ENCODE measurements around the gene NDOR1.

Gene NDOR1

DNA sequence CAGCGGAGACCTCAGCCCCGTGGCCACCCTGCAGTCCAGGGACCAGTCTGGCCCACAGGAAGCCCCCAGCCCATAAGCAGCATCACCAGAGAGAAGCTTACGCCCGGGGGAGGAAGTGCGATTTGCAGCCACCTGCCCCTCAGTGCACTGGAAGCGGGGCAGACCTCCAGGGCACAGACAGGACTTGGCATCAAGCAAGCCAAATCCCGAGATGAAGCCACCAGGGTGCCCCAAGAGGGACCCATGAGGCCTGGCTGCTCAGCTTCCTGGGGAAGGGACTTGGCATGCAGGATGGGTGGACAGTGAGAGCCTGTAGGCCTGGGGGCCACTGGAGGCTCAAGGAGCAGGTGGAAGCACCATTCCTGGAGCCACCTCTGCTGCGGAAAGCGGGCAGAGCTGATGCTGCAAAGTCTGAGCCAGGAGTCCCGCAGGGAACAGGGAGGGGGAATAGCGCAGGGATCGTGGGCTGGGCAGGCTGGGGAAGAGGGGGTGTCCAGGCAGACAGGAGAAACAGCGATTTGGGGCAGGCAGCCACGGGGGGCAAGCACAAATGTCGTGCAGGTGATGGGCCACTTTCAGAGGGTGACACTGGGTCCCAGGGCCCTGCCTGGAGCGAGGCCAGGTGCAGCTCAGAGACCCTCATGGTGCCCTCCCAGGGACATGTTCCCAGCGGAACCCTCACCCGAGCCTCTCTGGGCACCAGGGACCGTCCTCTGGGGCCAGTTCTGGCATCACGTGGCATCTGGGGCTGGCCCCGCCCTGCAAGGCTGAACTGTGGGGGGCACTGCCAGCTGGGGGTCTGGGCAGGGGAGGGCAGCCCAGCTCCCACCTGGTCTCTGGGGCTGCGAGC is 38.9 kb upstream of the NDOR1 start:
- no peaks in the 10 kb centered on the region for H3K27me3 ChIP-seq (ENCODE audit: insufficient read depth, low read depth, severe bottlenecking)
- DNase-seq, result no peak
- no peaks in the 10 kb centered on the region for H3K36me3 ChIP-seq

DNA sequence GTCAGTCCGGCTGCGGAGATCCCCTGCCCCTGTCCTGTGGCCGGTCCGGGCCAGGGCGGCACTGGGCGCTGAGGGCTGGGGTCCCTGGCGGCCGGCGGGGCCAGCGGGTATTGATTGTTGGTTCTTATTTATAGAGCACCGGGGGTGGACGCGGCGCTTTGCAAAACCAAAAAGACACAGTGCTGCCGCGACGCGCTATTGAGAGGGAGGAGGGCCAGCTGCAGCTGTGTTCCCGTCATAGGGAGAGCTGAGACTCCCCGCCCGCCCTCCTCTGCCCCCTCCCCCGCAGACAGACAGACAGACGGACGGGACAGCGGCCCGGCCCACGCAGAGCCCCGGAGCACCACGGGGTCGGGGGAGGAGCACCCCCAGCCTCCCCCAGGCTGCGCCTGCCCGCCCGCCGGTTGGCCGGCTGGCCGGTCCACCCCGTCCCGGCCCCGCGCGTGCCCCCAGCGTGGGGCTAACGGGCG is 38.2 kb upstream of the NDOR1 start:
- H3K9me3 ChIP-seq (ENCODE audit: severe bottlenecking), result no peaks in the 10 kb centered on the region
- no peak overlapping the region for H3K4me3 ChIP-seq (ENCODE audit: low read depth, low read length)
- DNase-seq, result no peak
- TF ChIP-seq, protein P1, sequence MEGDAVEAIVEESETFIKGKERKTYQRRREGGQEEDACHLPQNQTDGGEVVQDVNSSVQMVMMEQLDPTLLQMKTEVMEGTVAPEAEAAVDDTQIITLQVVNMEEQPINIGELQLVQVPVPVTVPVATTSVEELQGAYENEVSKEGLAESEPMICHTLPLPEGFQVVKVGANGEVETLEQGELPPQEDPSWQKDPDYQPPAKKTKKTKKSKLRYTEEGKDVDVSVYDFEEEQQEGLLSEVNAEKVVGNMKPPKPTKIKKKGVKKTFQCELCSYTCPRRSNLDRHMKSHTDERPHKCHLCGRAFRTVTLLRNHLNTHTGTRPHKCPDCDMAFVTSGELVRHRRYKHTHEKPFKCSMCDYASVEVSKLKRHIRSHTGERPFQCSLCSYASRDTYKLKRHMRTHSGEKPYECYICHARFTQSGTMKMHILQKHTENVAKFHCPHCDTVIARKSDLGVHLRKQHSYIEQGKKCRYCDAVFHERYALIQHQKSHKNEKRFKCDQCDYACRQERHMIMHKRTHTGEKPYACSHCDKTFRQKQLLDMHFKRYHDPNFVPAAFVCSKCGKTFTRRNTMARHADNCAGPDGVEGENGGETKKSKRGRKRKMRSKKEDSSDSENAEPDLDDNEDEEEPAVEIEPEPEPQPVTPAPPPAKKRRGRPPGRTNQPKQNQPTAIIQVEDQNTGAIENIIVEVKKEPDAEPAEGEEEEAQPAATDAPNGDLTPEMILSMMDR (IDR thresholded peaks at IDR 0.05; ENCODE audit: low read depth, low read length), result no peak
- no peaks in the 10 kb centered on the region for H3K27me3 ChIP-seq (ENCODE audit: insufficient read depth, low read depth, severe bottlenecking)
- H3K27ac ChIP-seq, result no peak overlapping the region
- H3K36me3 ChIP-seq, result no peaks in the 10 kb centered on the region

More for the DNA sequence above, 38.9 kb upstream of the NDOR1 start:
- no peak overlapping the region for H3K4me3 ChIP-seq (ENCODE audit: low read depth, low read length)
- no peak overlapping the region for H3K27ac ChIP-seq
- TF ChIP-seq, protein P1 (IDR thresholded peaks at IDR 0.05; ENCODE audit: low read depth, low read length), result no peak
- H3K9me3 ChIP-seq (ENCODE audit: severe bottlenecking), result no peaks in the 10 kb centered on the region

DNA sequence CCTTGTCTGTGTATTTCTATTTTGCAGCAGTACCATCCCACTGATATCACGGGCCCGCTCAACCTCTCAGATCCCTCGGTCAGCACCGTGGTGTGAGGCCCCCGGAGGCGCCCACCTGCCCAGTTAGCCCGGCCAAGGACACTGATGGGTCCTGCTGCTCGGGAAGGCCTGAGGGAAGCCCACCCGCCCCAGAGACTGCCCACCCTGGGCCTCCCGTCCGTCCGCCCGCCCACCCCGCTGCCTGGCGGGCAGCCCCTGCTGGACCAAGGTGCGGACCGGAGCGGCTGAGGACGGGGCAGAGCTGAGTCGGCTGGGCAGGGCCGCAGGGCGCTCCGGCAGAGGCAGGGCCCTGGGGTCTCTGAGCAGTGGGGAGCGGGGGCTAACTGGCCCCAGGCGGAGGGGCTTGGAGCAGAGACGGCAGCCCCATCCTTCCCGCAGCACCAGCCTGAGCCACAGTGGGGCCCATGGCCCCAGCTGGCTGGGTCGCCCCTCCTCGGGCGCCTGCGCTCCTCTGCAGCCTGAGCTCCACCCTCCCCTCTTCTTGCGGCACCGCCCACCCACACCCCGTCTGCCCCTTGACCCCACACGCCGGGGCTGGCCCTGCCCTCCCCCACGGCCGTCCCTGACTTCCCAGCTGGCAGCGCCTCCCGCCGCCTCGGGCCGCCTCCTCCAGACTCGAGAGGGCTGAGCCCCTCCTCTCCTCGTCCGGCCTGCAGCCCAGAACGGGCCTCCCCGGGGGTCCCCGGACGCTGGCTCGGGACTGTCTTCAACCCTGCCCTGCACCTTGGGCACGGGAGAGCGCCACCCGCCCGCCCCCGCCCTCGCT is 37.5 kb upstream of the NDOR1 start:
- peak overlapping the region; percentile 48 for H3K4me3 ChIP-seq (ENCODE audit: low read depth, low read length)
- peak; percentile 82 for DNase-seq
- TF ChIP-seq, protein P1 (IDR thresholded peaks at IDR 0.05; ENCODE audit: low read depth, low read length), result no peak
- no peaks in the 10 kb centered on the region for H3K9me3 ChIP-seq (ENCODE audit: severe bottlenecking)
- no peaks in the 10 kb centered on the region for H3K27me3 ChIP-seq (ENCODE audit: insufficient read depth, low read depth, severe bottlenecking)
- no peak overlapping the region for H3K27ac ChIP-seq
- no peaks in the 10 kb centered on the region for H3K36me3 ChIP-seq

DNA sequence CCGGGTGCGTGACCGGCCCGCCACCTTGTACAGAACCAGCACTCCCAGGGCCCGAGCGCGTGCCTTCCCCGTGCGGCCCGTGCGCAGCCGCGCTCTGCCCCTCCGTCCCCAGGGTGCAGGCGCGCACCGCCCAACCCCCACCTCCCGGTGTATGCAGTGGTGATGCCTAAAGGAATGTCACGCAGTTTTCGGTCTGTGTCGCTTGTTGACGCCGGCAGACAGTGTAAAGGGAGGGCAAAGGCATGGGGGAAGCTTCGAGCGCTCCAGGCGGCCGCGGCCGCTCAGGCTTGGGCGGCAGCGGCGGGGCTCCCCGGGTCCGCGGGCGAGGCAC is 37.0 kb upstream of the NDOR1 start:
- H3K27me3 ChIP-seq (ENCODE audit: insufficient read depth, low read depth, severe bottlenecking), result no peaks in the 10 kb centered on the region

DNA sequence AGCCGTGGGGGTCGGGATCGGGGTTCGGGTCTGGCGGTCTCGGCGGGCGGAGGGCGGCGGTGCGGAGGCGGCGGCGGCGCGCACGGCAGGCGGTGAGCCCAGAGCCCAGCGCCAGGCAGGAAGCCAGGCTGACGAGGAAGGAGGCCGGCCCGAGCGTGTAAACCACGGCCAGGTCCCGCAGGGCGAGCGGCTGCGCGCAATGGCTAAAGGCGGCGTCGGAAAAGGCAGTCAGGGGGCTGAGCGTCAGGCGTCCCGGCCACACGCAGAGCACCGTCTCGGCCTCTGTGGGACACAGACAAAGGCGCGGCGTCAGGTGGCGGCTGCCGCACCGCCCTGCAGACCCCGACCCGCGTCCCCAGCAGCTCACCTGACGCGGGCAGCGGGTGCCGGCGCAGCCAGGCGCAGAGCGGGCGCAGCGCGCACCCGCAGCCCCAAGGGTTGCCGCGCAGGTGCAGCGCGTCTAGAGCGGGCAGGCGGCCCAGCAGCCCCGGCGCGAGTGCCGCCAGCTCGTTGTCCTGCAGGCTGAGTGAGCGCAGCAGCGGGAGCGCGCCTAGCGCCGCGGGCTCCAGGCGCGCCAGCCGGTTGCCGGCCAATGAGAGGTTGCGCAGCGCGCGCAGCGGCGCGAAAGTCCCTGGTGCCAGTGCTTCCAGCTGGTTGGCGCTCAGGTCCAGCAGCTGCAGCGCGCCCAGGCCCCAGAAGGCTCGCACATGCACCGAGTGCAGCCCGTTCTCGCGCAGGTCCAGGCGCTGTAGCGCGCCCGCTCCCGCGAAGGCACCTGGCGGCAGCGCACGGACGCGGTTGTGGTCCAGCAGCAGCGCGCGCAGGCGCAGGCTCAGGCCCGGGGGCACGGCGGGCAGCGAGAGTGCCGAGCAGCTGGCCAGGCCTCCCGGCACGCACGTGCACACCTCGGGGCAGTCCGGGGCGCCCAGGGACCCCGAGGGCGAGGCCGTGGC is 36.3 kb upstream of the NDOR1 start:
- Histone ChIP-seq H3K27ac (peak overlapping the region; percentile 61), H3K9me3 (ENCODE audit: severe bottlenecking) (no peaks in the 10 kb centered on the region), H3K4me3 (ENCODE audit: low read depth, low read length) (peak overlapping the region; percentile 48), H3K27me3 (ENCODE audit: insufficient read depth, low read depth, severe bottlenecking) (no peaks in the 10 kb centered on the region), H3K36me3 (no peaks in the 10 kb centered on the region)
- TF ChIP-seq, protein P1 (IDR thresholded peaks at IDR 0.05; ENCODE audit: low read depth, low read length), result no peak
- peak; percentile 59 for DNase-seq

More for the DNA sequence above, 37.0 kb upstream of the NDOR1 start:
- H3K36me3 ChIP-seq, result no peaks in the 10 kb centered on the region
- peak overlapping the region; percentile 48 for H3K4me3 ChIP-seq (ENCODE audit: low read depth, low read length)
- H3K27ac ChIP-seq, result peak overlapping the region; percentile 61; the same call in 1 of the 2 replicates
- no peak for DNase-seq
- H3K9me3 ChIP-seq (ENCODE audit: severe bottlenecking), result no peaks in the 10 kb centered on the region
- TF ChIP-seq, protein P1 (IDR thresholded peaks at IDR 0.05; ENCODE audit: low read depth, low read length), result no peak
